Type B pancreatic cell (in vitro differentiated cells): ENCODE measurements around the gene LRCH1. TPM values are rescaled to one million over a fixed set of nuclear protein-coding genes. Genes with fewer than 3 reads are reported as not detected.

Source experiments
- DNase-seq: peaks from one replicate; pipeline ENCODE4 v3.0.0; 2021; ENCODE audit warnings: mixed read lengths; ENCODE audit not compliant: unreplicated experiment; ENCODE audit errors: extremely low spot score
- H3K27ac Mint-ChIP-seq: 2 replicates; pipeline ENCODE4 v1.8.0; 2021; ENCODE audit warnings: mild to moderate bottlenecking, mixed read lengths
- H3K27me3 Mint-ChIP-seq: 2 replicates; pipeline ENCODE4 v1.8.0; 2021; ENCODE audit warnings: mixed read lengths
- H3K36me3 Mint-ChIP-seq: 2 replicates; pipeline ENCODE4 v1.8.0; 2021; ENCODE audit warnings: mixed read lengths
- H3K4me1 Mint-ChIP-seq: one replicate; pipeline ENCODE4 v1.8.0; 2021; ENCODE audit warnings: mixed read lengths; ENCODE audit not compliant: unreplicated experiment
- H3K4me3 Mint-ChIP-seq: 2 replicates; pipeline ENCODE4 v1.8.0; 2021; ENCODE audit warnings: mild to moderate bottlenecking, mixed read lengths
- H3K9me3 Mint-ChIP-seq: 2 replicates; pipeline ENCODE4 v1.8.0; 2021; ENCODE audit warnings: mixed read lengths
- CTCF ChIP-seq: fragments of 200-600 bp; sonication (generic); conservative IDR thresholded peaks from 2 replicates; pipeline ENCODE4 v1.5.0; 2021; ENCODE audit warnings: antibody characterized with exemption, mild to moderate bottlenecking
- total RNA-seq: library from RNA; stranded (reverse); gene quantifications from 2 replicates; pipeline ENCODE4 v1.2.1, GENCODE V29; 2021; ENCODE audit warnings: low replicate concordance

The LRCH1 gene
- total RNA-seq, 1 donor from 2014 or later, result 23.0 TPM

DNA sequence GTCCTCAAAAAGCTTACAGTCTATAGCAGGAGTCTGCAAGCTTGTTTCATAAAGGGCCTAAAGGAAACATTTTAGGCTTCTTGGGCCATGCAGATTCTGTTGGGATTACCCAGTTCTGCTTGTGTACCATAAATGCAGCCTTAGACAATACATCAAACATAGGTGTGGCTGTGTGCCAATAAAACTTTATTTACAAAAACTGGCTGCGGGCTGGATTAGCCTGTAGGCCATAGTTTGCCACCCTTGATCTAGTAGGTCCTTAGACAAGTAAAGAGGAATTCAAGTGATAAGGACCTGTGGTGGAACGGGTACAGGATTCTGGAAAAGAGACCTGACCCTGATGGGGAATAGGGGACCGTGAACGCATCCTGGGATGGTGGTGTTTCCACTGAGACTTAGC, 192.1 kb downstream of the LRCH1 start:
- peaks cover 48% of the 10 kb centered on the region for H3K36me3 Mint-ChIP-seq
- no peak overlapping the region for H3K4me3 Mint-ChIP-seq
- no peak for DNase-seq
- no peaks in the 10 kb centered on the region for H3K4me1 Mint-ChIP-seq
- no peak overlapping the region for H3K27ac Mint-ChIP-seq
- H3K27me3 Mint-ChIP-seq, result no peaks in the 10 kb centered on the region
- no peaks in the 10 kb centered on the region for H3K9me3 Mint-ChIP-seq
- TF ChIP-seq CTCF, result no peak

DNA sequence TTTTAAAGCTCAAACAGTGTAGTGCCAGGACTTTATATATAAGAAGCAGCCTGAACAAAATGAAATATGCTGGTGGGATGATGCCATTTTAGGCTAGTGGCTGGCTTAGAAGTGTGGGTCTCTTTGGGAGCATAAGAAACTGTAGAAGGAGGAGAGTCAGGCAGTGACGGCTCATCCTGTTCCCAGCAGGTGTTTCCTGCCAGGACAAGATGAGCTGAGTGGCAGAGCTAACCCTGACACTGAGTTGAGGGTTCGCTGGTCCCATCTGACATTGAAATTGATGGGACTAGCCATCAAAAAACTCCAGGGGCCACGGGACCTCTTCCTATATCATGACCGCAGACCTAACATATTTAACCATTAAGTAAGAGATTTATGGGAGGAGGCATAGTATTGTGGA, 192.7 kb downstream of the LRCH1 start:
- TF ChIP-seq CTCF, result no peak
- Mint-ChIP-seq H3K4me3 (no peak overlapping the region), H3K27ac (no peak overlapping the region), H3K4me1 (no peaks in the 10 kb centered on the region), H3K27me3 (no peaks in the 10 kb centered on the region), H3K9me3 (no peaks in the 10 kb centered on the region), H3K36me3 (peaks cover 50% of the 10 kb centered on the region)
- no peak for DNase-seq

GRCh38 chr13:46747031-46747820, 194.3 kb downstream of the LRCH1 start:
- no peaks in the 10 kb centered on the region for H3K27me3 Mint-ChIP-seq
- no peak overlapping the region for H3K27ac Mint-ChIP-seq
- DNase-seq, result no peak
- no peak overlapping the region for H3K4me3 Mint-ChIP-seq
- no peak for TF ChIP-seq CTCF
- H3K4me1 Mint-ChIP-seq, result no peaks in the 10 kb centered on the region
- peaks cover 43% of the 10 kb centered on the region for H3K36me3 Mint-ChIP-seq
- H3K9me3 Mint-ChIP-seq, result no peaks in the 10 kb centered on the region

DNA sequence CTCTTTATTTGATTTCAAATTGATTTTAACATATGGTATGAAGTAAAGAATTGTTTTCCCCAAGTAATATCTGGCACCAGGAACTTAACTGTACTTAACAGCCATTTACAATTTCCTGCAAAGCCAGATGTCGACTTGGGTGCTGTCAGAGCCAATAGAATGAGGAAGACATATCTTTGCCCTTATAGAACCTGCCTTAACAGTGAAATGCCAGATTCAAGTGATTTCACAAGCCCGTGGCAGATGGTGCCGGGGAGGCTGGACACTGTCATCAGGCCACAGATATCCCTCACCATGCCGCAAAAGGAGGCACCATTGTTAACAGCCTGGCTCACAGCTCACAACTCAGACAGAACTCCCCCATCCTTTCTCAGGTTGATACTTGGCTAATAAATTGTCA, 195.3 kb downstream of the LRCH1 start:
- Mint-ChIP-seq H3K27me3 (no peaks in the 10 kb centered on the region), H3K4me3 (no peak overlapping the region), H3K36me3 (peaks cover 43% of the 10 kb centered on the region), H3K27ac (no peak overlapping the region), H3K9me3 (no peaks in the 10 kb centered on the region), H3K4me1 (no peaks in the 10 kb centered on the region)
- no peak for TF ChIP-seq CTCF
- DNase-seq, result no peak

GRCh38 chr13:46749951-46750350, 197.0 kb downstream of the LRCH1 start:
- no peak for DNase-seq
- no peaks in the 10 kb centered on the region for H3K4me1 Mint-ChIP-seq
- H3K9me3 Mint-ChIP-seq, result no peaks in the 10 kb centered on the region
- TF ChIP-seq CTCF, result no peak
- no peak overlapping the region for H3K4me3 Mint-ChIP-seq
- H3K36me3 Mint-ChIP-seq, result peaks cover 35% of the 10 kb centered on the region
- no peaks in the 10 kb centered on the region for H3K27me3 Mint-ChIP-seq
- no peak overlapping the region for H3K27ac Mint-ChIP-seq
